Measurements from ENCODE around the gene CTIF.

DNA sequence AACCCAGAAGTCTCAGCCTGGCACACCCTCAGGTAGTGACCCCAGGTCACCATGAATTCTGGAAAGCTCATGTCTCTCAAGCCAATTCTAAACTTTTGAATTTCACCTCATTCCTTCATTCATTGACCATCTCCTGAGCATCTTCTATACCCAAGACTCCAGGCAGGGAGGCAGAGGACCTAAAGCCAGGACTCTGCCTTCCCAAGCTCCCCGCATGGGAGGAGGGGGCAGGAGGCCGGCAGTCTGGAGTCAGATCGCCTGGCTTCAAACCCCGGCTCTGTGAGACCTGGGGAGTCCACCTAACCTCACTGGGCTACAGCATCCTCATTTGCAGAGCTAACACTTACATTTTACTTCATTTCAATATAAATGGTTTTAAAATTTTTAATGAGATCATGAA, 352.9 kb downstream of the CTIF start:
- TF ChIP-seq, protein P1, sequence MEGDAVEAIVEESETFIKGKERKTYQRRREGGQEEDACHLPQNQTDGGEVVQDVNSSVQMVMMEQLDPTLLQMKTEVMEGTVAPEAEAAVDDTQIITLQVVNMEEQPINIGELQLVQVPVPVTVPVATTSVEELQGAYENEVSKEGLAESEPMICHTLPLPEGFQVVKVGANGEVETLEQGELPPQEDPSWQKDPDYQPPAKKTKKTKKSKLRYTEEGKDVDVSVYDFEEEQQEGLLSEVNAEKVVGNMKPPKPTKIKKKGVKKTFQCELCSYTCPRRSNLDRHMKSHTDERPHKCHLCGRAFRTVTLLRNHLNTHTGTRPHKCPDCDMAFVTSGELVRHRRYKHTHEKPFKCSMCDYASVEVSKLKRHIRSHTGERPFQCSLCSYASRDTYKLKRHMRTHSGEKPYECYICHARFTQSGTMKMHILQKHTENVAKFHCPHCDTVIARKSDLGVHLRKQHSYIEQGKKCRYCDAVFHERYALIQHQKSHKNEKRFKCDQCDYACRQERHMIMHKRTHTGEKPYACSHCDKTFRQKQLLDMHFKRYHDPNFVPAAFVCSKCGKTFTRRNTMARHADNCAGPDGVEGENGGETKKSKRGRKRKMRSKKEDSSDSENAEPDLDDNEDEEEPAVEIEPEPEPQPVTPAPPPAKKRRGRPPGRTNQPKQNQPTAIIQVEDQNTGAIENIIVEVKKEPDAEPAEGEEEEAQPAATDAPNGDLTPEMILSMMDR (IDR thresholded peaks at IDR 0.05), result no peak
- TF ChIP-seq, protein P2, sequence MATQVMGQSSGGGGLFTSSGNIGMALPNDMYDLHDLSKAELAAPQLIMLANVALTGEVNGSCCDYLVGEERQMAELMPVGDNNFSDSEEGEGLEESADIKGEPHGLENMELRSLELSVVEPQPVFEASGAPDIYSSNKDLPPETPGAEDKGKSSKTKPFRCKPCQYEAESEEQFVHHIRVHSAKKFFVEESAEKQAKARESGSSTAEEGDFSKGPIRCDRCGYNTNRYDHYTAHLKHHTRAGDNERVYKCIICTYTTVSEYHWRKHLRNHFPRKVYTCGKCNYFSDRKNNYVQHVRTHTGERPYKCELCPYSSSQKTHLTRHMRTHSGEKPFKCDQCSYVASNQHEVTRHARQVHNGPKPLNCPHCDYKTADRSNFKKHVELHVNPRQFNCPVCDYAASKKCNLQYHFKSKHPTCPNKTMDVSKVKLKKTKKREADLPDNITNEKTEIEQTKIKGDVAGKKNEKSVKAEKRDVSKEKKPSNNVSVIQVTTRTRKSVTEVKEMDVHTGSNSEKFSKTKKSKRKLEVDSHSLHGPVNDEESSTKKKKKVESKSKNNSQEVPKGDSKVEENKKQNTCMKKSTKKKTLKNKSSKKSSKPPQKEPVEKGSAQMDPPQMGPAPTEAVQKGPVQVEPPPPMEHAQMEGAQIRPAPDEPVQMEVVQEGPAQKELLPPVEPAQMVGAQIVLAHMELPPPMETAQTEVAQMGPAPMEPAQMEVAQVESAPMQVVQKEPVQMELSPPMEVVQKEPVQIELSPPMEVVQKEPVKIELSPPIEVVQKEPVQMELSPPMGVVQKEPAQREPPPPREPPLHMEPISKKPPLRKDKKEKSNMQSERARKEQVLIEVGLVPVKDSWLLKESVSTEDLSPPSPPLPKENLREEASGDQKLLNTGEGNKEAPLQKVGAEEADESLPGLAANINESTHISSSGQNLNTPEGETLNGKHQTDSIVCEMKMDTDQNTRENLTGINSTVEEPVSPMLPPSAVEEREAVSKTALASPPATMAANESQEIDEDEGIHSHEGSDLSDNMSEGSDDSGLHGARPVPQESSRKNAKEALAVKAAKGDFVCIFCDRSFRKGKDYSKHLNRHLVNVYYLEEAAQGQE (IDR thresholded peaks at IDR 0.05; ENCODE audit: insufficient read depth in 1 of 2, low read depth in 2 of 2, low read length in 1 of 2), result no peak
- TF ChIP-seq POLR2AphosphoS5 (IDR thresholded peaks at IDR 0.05; ENCODE audit: low read depth, low read length), result no peak
